Stimulated activated CD4-positive, alpha-beta T cell treated with anti-CD3 and anti-CD28 coated beads, Interleukin-4, amount 100 ng/mL, for 24 hours (primary cell): ENCODE results near the gene TBCEL.
A peak's percentile ranks its signal among the peaks of the same experiment; 100 is the strongest.
"Not testable (repeated sequence)": the region's sequence is repeated elsewhere in the genome, so short reads cannot be mapped to it uniquely, and the experiment has no call there.

Experiments
- DNase-seq: peaks from one replicate; pipeline ENCODE4 v3.0.0-alpha.2; 2020

The TBCEL gene

DNA sequence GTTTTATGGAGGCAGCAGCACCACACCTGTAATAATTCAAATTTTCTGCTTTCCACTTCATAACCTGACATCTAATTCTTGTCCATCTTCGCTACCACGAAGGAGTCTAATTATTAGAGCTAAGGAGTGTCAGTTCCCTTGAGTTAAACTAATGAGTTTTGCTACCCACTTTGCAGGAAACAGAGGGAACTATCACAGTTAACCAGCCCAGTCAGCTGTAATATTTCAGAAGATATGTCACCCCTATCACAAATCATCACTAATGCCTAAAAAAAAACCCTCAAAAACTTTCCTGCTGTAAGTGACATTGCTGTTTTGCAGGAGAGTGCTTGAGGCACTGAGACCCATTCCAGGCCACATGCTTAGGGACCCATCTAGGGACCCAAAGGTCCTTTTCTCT is 85.6 kb downstream of the TBCEL start:
- no peak for DNase-seq

DNA sequence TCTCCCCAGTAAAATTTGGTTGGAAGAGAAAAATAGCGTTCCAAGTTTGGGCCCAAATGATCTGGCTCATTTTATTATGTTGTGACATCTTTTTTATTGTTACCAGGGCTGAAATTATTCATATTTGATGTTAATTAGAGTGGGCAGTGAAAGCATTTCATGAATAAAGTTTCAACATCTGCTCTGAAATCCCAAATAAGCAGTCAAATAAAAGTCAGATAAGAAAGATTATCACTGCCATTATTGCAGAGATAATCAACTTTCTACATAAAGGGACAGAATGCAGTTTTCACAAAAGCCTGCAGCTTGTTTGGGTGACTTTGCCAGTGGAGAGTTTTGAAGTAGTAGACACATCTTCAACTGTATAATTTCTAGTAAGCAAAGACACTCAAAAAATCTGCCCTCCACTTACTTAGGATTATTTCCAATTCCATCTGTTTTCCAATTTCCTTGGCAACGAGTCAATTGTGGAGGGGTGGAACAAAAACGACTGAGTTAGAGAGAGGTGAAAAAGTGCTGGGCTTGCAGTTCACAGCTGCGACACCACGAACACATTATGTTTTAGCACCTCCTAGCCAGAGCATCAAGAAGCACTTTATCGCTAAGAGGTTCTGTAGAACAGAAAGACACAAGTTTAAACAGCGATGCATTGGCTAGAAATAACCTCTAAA is 86.1 kb downstream of the TBCEL start:
- no peak for DNase-seq

DNA sequence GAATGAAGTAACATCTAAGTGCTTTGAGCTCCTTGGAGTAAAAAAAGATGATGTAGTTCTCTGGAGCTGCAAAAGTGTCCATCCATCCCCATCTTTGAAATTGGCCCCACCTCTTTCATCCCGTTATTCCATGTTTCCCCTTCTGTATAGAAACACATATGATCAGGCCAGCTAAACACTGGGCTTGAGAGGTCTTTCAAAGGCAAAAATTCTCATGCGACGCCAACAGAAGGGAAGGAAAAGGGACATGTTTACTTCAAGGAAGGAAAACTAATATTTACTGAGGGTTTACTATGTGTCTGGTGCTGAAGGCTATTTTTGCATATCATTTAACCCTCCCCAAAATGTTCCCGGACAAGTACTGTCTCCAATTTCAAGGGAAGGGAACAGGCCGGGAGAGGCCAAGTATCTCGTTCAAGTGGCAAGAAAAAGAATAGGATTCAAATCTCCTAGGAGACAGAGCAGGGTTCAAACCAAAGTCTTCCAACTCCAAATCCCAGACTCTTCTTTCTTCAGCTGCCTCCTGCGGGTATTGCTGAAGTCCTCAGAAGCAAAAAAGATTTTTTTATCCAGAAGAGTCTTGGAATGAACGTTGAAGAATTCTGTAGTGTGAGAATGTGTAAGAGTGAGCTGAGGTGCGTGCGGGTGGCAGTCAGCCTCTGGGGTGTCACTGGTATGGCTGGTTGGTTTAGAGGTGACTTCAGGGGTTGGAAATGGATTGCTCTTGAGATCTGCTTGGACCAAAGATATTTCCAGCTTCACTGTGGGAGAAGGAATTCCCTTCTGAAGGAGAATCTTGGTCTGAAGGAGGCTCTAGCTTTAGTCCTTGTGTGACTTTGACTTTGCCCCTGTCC is 87.2 kb downstream of the TBCEL start:
- DNase-seq = no peak

DNA sequence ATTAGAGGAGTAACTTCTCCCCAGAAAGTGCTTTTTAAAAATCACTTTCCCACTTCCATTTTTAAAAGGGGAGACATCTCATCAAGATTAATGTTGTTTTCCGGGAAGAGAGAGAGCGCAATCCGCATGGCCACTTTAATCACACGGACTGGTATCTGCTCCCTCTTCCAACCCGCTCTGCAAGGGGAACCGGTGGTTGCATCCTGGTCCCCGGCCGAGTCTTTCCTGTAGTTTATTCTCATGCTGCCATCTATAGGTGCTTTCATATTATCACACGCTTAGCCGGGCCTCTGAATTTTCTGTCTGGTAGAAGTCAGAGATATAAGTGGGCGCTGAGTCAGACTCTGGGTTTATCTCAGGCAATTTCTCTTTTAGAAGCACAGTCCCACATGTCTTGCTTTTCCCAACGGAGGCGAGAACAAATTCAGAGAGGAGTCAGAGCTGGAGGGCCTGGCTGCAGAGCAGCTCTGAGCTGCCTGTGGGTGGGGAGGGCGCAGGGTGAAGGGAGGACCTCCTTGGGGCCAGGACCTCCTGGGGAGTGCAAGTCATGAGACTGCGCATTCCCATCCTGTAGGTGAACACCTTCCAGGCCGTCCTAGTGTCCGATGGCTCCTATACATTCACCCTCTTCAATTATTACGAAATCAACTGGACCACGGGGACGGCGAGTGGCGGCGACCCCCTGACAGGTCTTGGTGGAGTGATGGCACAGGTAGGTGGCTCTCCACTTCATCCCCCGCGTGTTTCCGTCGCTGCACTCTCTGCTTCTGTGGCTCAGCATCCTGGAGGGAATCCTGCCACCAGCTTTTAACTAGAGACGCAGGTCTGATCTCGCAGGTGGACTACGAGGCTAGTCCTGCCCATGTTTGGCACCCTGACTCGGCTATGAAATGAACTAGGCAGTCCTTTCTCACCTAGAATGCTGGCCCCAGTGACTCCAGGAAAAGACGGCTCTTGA is 88.9 kb downstream of the TBCEL start:
- peak; percentile 19 for DNase-seq

DNA sequence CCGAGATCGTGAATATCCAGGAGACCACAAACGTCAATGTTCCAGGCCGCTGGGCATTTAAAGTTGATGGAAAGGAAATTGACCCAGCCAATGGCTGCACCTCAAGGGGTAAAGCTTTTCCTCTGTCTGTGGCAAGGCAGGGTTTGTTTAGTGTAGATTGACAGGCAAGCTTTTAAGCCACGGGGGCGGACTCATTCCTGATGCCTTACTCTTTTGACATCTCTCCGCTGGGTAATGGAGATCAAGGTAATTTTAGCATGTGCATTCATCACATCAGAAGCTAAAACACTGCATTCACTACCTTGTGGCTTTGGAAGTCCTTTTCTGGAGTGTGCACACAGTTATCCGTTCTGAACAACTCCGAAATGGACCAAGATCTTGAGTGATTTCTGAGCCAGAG is 89.7 kb downstream of the TBCEL start:
- DNase-seq = no peak

DNA sequence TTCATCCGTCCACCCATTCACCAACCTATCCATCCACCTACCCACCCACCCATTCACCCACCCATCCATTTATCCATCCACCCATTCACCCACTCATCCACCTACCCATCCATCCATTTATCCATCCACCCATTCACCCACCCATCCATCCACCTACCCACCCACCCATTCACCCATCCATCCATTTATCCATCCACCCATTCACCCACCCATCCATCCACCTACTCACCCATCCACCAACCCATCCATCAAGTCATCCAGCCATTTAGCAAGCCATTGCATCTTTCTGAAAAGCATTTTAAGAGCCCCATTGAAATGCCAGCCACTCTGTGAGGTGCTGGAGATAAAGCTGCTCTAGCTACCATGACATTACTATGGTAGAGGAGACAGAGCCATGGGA is 91.1 kb downstream of the TBCEL start:
- not testable (repeated sequence) for DNase-seq

DNA sequence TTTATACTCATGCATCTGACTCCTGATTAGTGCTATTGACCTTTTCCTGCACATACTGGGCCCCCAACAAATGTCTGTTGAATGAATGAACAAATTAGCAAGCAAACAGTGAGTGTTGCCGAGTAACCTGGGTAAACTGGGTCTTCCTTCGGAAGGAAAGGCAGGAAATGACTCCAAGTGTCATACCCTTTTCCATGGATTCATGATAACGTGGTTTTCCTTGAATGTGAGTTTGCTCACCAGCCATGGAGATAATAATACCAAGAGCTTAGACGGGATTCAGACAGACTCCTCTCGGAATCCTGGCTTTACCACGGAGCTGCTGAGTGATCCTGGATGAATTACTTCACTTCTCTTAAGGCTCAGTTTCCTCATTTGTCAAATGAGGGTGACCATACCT is 93.9 kb downstream of the TBCEL start:
- DNase-seq = no peak

DNA sequence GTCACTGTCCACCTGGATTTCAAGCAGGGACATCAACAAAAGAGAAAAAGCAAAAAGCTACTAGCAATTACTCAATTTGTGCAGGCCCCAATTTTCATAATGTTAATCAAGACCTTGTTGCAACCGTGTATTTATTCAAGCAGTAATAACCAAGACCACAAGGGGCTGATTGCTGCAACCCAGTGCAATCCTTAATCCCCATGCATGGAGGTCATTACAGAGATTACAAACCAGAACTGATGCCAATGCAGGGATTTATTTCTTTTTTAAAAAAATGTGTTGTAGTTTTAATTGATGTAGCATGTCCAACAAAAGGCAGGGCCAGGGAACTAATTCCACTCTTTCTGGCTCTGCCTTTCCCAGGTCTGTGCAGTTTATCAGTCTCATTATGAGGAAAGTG is 95.5 kb downstream of the TBCEL start:
- no peak for DNase-seq

DNA sequence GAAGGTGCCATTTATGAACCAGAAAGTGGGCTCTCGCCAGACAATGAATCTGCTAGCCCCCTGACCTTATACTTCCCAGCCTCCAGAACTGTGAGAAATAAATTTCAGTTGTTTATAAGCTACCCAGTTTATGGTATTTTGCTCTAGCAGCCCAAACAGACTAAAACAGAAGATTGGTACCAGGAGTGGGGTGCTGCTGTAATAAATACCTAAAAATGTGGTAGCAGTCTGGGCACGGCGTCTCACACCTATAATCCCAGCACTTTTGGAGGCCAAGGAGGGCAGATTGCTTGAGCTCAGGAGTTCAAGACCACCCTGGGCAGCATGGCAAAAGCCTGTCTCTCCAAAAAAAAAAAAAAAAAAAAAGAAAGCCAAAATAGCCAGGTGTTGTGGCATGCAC is 98.4 kb downstream of the TBCEL start:
- DNase-seq = no peak

DNA sequence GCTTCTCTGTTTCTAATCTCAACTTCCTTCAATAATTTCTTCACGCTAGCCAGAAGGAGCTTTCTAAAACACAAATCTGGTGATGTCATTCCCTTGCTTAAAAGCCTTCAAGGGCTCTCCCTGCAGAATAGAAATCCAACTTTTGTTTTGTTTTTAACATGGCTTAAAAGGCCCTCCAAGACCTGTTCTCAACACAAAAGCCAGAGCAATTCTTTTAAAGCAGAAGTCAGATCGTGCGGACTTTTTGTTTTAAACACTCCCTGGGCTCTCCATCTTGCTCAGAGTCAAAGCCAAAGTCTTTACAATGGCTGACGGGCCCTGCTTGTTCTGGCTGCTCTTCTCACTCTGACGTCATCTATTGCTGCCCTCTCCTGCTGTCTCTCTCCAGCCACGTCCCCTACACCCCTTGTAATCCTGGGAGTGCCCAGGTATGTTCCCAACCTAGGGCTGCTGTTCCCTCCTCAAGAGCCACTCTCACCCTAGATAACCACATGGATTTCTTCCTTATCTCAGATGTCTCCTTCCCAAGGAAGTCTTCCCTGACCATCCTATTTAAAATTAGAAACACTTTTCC is 99.7 kb downstream of the TBCEL start:
- DNase-seq = no peak

DNA sequence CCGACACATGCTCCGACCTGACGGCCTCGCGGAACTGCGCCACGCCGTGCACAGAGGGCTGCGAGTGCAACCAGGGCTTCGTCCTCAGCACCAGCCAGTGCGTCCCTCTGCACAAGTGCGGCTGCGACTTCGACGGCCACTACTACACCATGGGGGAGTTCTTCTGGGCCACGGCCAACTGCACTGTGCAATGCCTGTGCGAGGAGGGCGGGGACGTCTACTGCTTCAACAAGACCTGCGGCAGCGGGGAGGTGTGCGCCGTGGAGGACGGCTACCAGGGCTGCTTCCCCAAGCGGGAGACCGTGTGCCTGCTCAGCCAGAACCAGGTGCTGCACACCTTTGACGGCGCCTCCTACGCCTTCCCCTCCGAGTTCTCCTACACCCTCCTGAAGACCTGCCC is 103.9 kb downstream of the TBCEL start:
- DNase-seq = no peak

DNA sequence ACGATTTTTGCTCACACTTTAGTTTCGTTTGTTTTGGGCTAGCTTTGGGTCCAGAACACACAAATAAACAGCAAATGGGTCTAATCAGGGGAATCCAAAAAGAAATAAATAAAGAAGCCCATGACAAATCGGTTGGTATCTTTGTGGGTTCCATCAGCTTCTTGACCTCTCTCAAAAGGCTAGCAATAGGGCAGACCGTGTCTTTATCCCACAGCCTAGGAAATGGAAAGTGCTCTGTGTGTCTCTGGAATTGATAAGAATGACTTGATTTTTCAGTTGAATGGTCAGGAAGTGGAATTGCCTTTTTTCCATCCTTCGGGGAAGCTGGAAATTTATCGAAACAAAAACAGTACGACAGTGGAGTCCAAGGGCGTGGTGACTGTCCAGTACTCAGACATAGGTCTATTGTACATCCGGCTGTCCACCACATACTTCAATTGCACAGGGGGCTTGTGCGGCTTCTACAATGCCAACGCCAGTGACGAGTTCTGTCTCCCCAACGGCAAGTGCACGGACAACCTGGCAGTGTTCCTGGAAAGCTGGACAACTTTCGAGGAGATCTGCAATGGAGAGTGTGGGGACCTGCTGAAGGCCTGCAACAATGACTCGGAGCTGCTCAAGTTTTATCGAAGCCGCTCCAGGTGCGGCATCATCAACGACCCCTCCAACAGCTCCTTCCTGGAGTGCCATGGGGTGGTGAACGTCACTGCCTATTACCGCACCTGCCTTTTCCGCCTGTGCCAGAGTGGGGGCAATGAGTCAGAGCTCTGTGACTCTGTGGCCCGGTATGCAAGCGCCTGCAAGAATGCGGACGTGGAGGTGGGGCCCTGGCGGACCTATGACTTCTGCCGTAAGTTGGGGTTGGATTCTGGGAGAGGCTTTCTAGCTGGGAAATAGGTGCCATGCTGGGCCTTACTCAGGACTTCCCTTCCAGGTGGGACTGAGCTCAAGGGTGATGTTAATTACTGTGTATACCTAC is 105.7 kb downstream of the TBCEL start:
- no peak for DNase-seq

DNA sequence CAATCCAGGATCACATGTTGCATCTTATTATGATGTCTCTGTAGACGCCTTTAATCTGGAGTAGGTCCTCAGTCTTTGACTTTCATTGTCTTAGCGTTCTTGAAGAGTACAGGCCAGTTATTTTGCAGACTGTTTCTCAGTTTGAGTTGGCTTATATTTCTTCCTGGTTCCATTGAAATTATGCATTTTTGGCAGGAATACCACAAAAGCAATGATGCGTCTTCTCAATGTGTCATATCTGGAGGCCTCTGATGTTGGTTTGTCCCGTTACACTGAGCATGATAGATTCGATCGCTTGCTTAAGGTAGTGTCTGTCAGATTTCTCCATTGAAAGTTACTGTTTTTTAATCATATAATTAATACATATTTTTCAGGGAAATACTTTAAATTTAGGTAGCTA is 107.8 kb downstream of the TBCEL start:
- no peak for DNase-seq

DNA sequence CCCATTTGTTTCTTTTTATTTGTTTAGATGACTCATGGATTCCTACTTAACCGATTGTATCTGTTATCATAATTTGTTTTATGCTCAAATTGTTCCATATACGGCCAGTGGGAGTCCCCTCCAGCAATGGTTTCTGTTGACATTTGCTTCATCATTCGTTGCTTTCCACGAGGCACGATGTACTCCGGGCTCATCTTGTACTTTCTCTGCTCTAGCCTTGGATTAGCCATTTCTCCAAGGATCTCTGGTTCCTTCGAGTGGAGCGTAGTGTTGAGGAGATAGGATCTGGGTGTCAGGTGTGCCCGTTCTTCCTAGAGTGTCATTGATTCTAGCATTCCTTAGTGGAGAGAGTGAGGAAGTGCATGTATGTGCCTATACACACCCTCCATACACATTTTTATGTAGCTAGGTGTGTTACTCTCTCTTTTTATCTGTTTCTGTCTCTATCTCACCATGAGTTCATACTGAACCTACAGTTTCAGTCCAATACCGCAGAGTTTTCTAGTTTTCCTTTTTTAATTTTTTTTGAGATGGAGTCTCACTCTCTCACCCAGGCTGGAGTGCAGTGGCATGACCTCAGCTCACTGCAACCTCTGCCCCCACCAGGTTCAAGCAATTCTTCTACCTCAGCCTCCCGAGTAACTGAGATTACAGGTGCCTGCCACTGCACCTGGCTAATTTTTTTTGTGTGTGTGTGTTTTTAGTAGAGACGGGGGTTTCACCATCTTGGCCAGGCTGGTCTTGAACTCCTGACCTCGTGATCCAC is 108.5 kb downstream of the TBCEL start:
- no peak for DNase-seq

DNA sequence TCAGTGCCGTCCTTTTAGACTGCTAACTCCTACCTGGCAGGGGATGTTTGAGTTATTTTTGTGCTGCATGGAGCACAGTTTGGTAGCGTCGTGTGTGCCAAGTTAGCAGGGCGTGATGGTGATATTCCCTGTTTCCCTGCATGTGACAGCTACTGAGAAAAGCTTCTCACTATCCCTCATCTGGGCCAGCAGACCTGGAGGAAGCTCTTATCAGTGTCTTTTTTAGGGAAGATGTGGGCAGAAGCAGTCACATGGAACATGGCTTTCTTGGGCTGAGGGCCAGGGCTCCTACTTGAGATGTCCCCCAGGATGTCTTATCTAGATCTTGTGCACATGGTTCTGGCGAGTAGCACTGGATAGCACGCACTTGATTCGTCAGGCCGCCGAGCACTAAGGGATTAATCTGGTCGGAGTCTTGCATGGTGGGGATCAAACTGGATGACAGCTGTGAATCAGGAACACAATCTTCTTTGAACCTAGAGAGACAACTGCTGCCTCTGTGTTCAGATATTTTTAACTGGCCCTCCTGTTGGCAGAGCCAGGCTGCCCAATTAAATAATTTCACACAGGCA is 110.9 kb downstream of the TBCEL start:
- no peak for DNase-seq

DNA sequence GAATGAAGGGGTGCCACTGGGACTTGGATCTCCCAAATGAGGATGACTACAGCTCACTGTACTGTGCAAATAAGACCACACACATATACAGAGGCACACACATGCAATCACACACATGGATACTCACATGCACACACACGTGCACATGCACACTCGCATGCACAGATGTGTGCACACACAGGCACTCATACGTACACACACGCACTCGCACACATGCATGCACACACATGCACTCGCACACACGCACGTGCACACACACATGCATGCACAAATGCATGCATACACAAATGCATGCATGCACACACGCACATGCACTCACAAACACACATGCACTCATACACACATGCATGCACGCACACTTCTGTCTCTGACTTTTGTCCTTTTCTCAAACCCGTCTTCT is 113.1 kb downstream of the TBCEL start:
- no peak for DNase-seq

DNA sequence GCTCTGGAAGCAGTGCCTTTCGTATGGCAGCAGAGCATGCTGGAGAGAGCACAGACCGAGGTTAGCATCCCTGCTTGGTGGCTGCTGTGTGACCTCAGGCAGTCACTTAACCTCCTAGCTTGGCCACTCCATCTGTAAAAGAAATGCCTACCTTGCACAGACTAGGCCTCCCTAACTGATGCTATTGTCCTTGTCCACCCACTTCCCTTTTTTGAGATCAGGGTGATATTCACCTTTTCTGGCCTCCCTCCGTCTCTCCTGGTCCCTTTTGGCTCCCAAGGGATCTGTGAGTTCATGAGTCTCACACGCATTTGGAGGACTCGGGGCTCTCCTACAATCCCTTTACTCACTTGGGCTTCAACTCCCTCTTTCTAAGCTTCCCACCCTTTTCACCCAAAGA is 114.4 kb downstream of the TBCEL start:
- no peak for DNase-seq

DNA sequence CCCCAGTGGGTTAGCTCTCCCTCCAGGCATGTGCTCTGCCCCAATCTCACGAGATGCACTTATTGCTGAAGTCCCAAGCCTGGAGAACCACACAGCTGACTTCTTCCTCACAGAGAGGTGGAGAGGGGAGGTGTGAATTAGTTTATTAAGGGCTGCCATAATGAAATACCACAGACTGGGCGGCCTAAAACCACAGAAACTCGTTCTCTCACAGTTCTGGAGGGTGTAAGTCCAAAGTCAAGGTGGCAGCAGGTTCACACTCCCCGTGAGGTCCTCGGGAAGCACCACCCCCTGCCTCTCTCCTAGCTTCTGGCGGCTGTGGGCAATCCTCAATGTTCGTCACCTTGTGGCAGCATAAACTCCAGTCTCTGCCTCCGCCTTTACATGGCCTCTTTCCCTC is 116.5 kb downstream of the TBCEL start:
- no peak for DNase-seq
